NCI-H146 (cell line): ENCODE data around the gene PTCH1.

Experiments used
- DNase-seq: peaks from one replicate; lab custom pipeline; 2025; lab: John Stamatoyannopoulos, UW

Gene PTCH1

GRCh38 chr9:95438561-95439357, 78.0 kb downstream of the PTCH1 start:
- peak; percentile 22 for DNase-seq

DNA sequence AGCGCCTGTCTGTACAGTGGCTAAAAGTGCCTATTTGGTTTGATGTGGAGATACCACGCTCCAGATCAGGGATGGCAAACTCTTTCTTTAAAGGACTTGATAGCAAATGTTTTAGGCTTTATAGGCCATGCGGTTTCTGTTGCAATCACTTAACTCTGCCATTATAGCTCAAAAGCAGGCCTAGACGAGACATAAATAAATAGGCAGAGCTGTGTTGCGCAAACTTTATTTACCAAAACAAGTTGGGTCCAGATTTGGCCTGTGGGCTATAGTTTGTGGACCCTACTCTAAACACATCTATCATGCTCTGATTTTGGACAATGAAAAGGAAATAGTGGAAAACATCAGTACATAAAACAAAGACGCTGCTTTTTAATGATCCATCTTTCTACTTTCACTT, 79.2 kb downstream of the PTCH1 start:
- DNase-seq: no peak

- DNase-seq: no peak
Measured at GRCh38 chr9:95436416-95436815, 80.4 kb downstream of the PTCH1 start.

DNA sequence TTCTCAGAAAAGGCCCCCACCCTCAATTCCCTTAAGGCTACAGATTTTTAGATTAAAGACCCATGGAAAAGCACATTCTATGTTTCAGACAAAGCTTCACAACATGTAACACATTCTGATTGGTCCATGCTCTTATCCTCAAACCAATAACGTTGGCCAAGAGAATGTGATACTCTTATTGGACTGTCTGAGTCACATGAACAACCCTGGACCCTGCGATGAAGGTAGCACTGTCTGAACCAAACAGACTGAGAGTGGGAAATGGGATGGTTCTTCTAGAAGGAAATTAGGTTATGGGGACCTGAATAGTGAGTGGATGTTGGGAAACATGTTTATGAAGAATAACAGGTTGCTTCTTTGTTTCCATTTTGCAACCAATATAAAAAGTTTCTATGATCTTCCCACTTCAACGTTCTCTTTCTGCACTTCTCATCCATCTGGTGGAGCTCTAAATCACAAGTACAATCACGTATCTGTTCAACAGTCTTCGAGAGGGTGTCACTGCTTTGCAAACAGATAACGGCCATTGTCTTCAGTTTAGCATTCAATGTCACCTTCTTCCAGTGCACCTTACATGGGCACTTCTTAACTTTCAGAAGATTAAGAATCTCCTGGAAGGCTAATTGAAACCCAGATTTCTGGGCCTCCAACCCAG, 81.6 kb downstream of the PTCH1 start:
- no peak for DNase-seq

DNA sequence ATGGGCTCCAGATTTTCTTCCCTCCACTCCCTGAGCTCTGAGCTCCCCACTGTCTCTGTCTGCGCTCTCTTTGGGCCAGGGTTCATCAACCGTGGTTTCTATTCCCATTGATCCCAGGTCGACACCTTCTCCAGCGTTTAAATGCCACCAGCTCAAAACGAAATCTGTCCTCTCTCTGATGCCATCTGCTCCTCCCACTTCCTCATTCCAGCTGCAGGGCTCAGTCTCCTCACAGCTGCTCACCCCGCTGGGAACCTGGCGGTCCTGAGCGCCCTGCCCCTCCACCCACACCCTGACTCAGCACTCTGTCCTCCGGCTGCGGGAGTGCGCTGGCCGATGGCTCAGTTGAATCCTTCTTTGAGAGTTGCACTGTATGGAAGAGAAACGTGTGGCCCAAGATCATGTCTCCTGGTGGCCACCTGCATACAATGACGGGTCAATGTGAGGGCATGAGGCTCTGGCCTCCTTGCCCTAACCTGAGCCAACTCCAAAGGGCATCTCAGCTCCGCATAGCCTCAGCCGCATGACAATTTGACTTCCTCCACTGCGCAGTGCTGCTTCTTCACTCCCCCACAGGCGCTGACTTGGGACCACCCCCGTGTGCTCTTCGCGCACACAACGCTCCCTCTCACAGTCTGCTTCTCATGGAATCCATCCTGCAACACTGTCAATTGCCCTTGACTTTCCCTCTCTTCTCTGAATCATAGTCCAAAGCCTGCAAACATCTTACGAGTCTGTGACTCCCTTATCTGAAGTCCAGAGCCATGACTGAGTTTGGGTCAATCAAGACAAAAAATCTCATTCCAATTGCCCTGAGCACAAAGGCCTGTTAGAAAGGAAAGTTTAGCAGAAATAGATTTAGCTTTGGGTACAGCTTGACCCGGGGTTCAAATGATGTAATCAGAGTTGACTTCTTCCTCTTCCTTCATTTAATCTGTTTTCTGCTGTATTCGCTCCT, 82.4 kb downstream of the PTCH1 start:
- DNase-seq: no peak

GRCh38 chr9:95433096-95433819, 83.5 kb downstream of the PTCH1 start:
- no peak for DNase-seq

DNA sequence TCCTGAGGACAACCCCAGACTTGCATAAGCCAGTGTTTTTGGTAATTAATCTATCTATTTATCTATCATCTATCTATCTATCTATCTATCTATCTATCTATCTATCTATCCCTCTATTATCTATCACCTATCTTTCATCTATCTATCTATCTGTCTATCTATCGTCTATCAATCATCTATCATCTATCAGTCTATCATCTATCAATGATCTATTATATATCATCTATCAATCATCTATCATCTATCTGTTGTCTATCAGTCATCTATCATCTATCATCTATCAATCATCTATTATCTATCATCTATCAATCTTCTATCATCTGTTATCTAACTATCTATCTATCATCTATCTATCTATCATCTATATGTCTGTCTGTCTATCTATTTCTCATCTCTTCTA, 85.5 kb downstream of the PTCH1 start:
- no peak for DNase-seq

DNA sequence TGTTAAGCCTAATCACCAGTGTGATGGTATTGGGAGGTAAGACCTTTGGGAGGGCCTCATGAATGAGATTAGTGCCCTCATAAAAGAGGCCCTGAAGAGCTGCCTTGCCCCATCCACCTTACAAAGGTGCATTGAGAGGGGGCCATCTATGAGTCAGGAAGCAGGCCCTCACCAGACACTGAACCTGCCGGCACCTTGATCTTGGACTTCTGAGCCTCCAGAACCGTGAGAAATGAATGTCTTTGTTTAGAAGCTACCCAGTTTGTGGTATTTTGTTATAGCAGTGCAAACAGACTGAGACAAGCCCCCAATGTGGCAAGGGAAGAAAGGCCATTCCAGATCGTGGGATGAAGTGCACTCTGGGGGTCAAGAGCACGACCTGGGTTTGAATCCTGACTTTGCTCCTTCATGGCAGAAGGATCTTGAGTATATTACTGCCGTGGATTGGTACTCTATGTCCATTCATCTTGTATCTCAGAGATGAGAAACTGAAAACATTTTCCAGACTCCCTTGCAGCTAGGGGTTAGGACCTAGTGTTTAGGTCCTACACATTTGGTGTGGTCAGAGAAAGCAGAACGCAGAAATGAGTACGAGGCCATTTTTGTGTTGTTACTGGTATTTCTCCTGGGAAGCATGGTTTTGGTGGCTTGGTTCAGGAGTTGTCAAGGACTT, 86.7 kb downstream of the PTCH1 start:
- DNase-seq: no peak

DNA sequence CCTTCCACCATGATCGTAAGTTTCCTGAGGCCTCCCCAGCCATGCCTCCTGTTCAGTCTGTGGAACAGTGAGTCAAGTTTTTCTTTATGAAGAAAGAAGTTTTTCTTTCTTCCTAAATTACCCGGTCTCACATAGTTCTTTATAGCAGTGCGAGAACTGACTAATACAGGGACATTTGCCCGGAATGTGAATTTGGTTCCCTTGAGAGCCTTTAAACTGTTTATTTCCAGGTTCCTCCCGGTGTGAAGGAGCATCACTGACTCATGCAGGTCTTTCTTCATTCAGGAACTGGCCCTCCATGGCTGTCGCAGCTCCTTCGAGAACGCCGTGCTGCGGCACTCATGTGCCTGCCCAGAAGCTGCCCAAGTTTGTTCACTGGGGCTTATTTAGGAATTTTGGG, 87.7 kb downstream of the PTCH1 start:
- no peak for DNase-seq

DNA sequence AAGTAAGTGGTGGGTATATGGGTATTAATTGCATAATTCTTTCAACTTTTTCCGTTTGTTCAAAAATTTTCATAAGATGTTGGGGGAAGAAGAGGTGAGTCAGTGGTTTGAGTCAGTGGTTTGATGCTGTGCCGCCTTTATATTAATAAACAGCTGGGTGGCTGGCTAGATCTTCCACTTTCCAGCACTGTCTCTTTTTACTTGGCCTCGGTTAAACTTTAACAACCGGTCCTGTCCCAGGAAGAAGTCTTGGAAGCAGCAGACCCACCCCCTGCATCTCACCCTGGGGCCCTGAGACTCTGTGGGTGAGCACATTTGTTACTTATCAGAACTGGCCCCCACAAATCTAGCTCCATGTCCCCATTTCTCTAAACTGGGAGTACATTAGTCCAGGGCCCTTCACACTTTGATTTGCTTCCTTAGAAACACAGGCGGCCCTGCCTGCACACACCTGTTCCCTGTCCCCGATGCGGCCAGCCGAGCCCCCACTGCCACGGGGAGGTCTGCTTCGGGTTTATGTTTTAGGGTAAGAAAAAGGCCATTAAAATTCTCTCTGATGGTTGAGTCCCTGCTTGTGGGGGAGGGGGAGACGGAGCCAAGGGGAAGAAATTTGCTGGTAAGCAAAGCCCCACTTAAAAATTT, 90.7 kb downstream of the PTCH1 start:
- peak; percentile 21 for DNase-seq

DNA sequence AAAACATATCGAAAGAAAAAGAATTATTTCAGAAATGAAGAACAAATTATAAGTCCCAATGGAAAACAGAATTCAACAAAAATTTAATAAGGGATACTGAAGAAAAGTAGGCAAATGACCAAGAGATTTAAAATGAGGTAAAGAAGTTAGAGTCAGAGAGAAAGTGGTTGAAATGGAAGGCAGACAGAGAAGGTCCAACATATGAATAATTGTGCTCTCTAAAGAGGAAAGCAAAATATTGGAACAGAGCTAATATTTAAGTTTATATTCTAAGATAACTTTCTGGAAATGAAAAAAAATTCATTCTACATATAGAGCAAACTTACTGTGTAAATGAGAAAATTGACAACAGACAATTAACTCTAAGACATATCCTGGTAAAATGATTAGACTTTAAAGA, 94.1 kb downstream of the PTCH1 start:
- no peak for DNase-seq

DNA sequence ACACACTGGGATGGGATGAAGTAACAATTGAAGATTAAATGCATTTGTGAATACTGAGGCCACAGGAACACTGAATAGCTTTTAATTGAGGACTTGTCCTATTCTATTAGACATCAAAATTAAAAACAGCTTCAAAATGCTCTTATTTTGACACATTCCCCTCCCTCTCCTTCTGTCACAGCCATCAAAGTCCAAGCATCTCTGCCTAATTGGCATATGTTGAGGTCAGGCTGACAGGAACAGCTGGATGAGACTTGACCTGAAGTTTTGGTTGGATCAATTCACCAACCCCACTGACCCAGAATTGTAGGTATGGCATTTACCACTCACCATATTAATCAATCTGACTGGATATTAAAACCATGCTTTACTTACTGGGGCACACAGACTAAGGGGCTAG, 96.3 kb downstream of the PTCH1 start:
- DNase-seq: no peak

DNA sequence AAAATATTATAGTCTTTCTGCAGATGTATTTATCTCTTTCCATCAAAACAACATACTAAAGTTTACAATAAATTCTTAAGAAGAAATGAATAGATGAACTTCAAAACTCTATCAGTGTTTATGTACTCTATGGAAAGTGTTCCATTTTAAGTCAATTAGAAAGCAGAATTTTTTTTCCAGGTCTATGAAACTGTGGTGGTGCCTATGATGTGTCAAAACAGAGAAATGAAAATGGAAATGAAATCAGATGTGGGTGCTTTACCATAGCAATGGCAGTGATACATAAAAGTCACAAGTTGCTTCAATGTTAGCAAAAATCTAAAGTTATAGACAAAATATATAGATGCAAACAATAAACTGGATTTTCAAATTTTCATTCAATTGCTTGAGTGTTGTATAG, 97.3 kb downstream of the PTCH1 start:
- DNase-seq: no peak

DNA sequence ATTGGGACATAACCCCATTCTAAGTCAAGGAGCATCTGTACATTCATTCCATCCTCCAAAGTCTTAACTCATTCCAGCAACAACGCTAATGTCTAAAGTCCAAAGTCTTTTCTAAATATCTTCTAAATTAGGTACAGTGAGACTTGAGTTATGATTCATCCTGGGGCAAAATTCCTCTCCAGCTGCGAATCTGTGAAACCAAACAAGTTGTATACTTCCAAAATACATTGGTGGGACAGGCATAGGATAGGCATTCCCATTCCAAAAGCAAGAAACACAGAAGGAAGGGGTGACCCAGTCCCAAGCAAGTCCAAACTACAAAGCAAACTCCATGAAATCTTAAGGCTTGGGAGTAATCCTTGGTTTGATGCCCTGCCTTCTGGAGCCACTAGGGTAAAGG, 101.6 kb downstream of the PTCH1 start:
- DNase-seq: no peak

GRCh38 chr9:95413793-95414192, 103.0 kb downstream of the PTCH1 start:
- peak; percentile 43 for DNase-seq

DNA sequence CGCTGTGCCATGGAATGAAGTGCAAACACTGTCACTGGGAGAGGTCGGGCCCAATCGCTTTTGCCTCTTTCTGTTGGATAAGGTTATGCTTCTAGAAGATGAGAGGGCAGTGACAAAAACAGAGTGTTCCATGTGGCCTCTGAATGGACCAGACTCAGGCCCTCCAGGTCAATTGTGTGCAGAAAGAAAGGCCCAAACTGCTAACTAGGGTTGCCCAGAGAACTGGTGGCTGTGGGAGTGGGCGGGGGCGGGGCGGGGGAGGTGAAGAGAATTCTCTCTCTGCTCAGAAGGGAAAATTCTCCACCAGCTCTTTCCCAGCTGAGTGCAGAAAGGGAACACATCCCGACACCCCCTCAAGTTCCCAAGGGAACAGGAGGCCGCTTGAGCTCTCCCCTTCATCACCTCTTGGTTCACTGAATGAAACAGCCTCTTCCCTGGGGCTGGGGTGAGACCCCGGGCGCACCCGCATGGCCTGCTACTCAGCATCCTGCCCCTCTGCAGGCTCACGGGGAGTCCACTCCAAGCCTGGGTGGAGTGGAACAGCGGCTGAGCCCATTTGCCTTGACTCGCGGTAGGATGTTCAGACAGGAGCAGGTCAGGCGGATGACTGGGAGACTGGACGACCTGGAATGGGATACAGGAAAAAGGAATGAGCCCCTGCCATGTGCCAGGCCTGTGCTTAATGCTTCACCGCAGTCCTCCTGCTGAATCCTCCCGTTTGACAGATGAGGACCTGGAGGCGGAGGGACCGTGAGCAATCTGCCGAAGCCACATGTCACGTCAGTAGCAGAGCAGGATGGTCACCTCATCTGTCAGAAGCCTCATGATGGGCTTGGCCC, 105.5 kb downstream of the PTCH1 start:
- no peak for DNase-seq

GRCh38 chr9:95409650-95410426, 106.9 kb downstream of the PTCH1 start:
- DNase-seq: no peak

DNA sequence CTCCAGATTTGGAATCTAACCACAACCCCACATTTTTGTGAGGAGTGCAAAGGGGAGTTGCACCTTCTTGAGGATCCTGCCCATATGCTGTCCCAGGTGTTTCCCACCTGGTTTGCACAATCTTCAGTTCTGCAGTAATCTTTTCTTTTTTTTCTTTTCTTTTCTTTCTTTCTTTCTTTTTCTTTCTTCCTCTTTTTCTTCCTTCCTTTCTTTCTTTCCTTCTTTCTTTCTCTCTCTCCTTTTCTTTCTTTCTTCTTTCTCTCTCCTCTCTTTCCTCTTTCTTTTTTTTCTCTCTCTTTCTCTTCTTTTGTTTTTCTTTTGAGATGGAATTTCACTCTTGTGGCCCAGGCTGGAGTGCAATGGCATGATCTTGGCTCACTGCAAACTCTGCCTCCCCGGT, 109.2 kb downstream of the PTCH1 start:
- no peak for DNase-seq

- DNase-seq: no peak
Measured at GRCh38 chr9:95406121-95406520, 110.7 kb downstream of the PTCH1 start.
